GM23338 (cell line): Measurements from ENCODE around the gene SORCS3. TPM values are rescaled to one million over a fixed set of nuclear protein-coding genes. Genes with fewer than 3 reads are reported as not detected.

ENCODE experiments used
- ATAC-seq: fragments of 200-7000 bp; cut with Tn5 transposase; 3 replicates; pipeline ENCODE4 v1.9.1; 2020
- DNase-seq: peaks from one replicate; pipeline ENCODE4 v3.0.0-alpha.2; 2015; ENCODE audit warnings: low spot score
- H2AFZ ChIP-seq: fragments of 200-600 bp; sonication (generic); 2 replicates; pipeline ENCODE4 v1.8.0; 2016; ENCODE audit warnings: antibody characterized with exemption, mild to moderate bottlenecking, moderate library complexity
- H3F3A ChIP-seq: fragments of 200-600 bp; sonication (generic); replicated peaks from 2 replicates; pipeline ENCODE4 v1.8.0; 2017; ENCODE audit warnings: antibody characterized with exemption, mixed run types, low read depth
- H3K27ac ChIP-seq: fragments of 200-600 bp; sonication (generic); 2 replicates; pipeline ENCODE4 v1.6.1; 2016; ENCODE audit warnings: low read depth
- H3K27me3 ChIP-seq: fragments of 200-600 bp; sonication (generic); 2 replicates; pipeline ENCODE4 v1.8.0; 2016; ENCODE audit warnings: mild to moderate bottlenecking, mixed run types, moderate library complexity; ENCODE audit not compliant: insufficient read depth
- H3K36me3 ChIP-seq: fragments of 200-600 bp; sonication (generic); 2 replicates; pipeline ENCODE4 v1.8.0; 2016; ENCODE audit warnings: mild to moderate bottlenecking; ENCODE audit not compliant: insufficient read depth
- H3K4me1 ChIP-seq: fragments of 200-600 bp; sonication (generic); 2 replicates; pipeline ENCODE4 v1.8.0; 2016; ENCODE audit warnings: mild to moderate bottlenecking, moderate library complexity; ENCODE audit not compliant: insufficient read depth
- H3K4me2 ChIP-seq: fragments of 200-600 bp; sonication (generic); 2 replicates; pipeline ENCODE4 v1.7.1; 2017; ENCODE audit warnings: mixed run types
- H3K4me3 ChIP-seq: fragments of 200-600 bp; sonication (generic); 2 replicates; pipeline ENCODE4 v1.6.1; 2016; ENCODE audit warnings: mixed run types
- H3K79me2 ChIP-seq: fragments of 200-600 bp; sonication (generic); replicated peaks from 2 replicates; pipeline ENCODE4 v1.8.0; 2017; ENCODE audit warnings: mild to moderate bottlenecking; ENCODE audit not compliant: insufficient read depth
- H3K9me2 ChIP-seq: fragments of 200-600 bp; sonication (generic); 2 replicates; pipeline ENCODE4 v1.8.0; 2017; ENCODE audit not compliant: insufficient read depth
- H4K20me1 ChIP-seq: fragments of 200-600 bp; sonication (generic); replicated peaks from 2 replicates; pipeline ENCODE4 v1.8.0; 2017; ENCODE audit warnings: mild to moderate bottlenecking; ENCODE audit not compliant: insufficient read depth
- H3K27ac Mint-ChIP-seq: 2 replicates; pipeline ENCODE4 v1.8.0; 2020; ENCODE audit warnings: inconsistent platforms, mild to moderate bottlenecking, moderate library complexity, mixed read lengths
- H3K27me3 Mint-ChIP-seq: 3 replicates; pipeline ENCODE4 v1.8.0; 2022; ENCODE audit warnings: low read depth, mild to moderate bottlenecking, moderate library complexity, mixed read lengths, inconsistent platforms; ENCODE audit not compliant: insufficient read depth, poor library complexity
- H3K36me3 Mint-ChIP-seq: 3 replicates; pipeline ENCODE4 v1.8.0; 2021; ENCODE audit warnings: low read depth, mild to moderate bottlenecking, inconsistent platforms, moderate library complexity, mixed read lengths
- H3K4me1 Mint-ChIP-seq: 3 replicates; pipeline ENCODE4 v1.8.0; 2020; ENCODE audit warnings: mild to moderate bottlenecking, inconsistent platforms, mixed read lengths
- H3K4me3 Mint-ChIP-seq: 3 replicates; pipeline ENCODE4 v1.8.0; 2021; ENCODE audit warnings: moderate library complexity, mild to moderate bottlenecking, inconsistent platforms, mixed read lengths
- H3K9me3 Mint-ChIP-seq: 3 replicates; pipeline ENCODE4 v1.8.0; 2020; ENCODE audit warnings: moderate library complexity, mild to moderate bottlenecking, inconsistent platforms, mixed read lengths
- CREB1 ChIP-seq: fragments of 250-450 bp; sonication (Bioruptor Pico); IDR thresholded peaks from 2 replicates; pipeline ENCODE4 v1.5.0; 2020; ENCODE audit warnings: low read depth, mild to moderate bottlenecking, moderate library complexity
- ETS1 ChIP-seq: IDR thresholded peaks from 2 replicates; pipeline ENCODE4 v1.6.1; 2016; ENCODE audit warnings: antibody characterized with exemption
- EZH2phosphoT487 ChIP-seq: fragments of 200-600 bp; sonication (generic); IDR thresholded peaks from one replicate; pipeline ENCODE4 v1.8.1; 2018; ENCODE audit warnings: antibody characterized with exemption; ENCODE audit not compliant: unreplicated experiment
- JUNB ChIP-seq: IDR thresholded peaks from one replicate; pipeline ENCODE4 v1.6.1; 2016; ENCODE audit warnings: antibody characterized with exemption; ENCODE audit not compliant: unreplicated experiment
- NANOG ChIP-seq: IDR thresholded peaks from 2 replicates; pipeline ENCODE4 v1.6.1; 2016; ENCODE audit warnings: antibody characterized with exemption, borderline replicate concordance
- POLR2AphosphoS5 ChIP-seq: IDR thresholded peaks from 2 replicates; pipeline ENCODE4 v1.6.1; 2016; ENCODE audit warnings: antibody characterized with exemption, low read depth
- REST ChIP-seq: IDR thresholded peaks from one replicate; pipeline ENCODE4 v1.6.1; 2018; ENCODE audit warnings: antibody characterized with exemption; ENCODE audit not compliant: unreplicated experiment
- STAT1 ChIP-seq: IDR thresholded peaks from one replicate; pipeline ENCODE4 v1.6.1; 2016; ENCODE audit warnings: antibody characterized with exemption; ENCODE audit not compliant: unreplicated experiment
- ZNF114 ChIP-seq: fragments of 250-450 bp; sonication (Bioruptor Pico); IDR thresholded peaks from 2 replicates; pipeline ENCODE4 v1.5.0; 2020; ENCODE audit warnings: mild to moderate bottlenecking, moderate library complexity
- ZNF331 ChIP-seq: fragments of 250-450 bp; sonication (Bioruptor Pico); IDR thresholded peaks from 2 replicates; pipeline ENCODE4 v1.5.0; 2020; ENCODE audit warnings: low read depth, mild to moderate bottlenecking, moderate library complexity
- polyA plus RNA-seq: library from polyadenylated mRNA; unstranded; fragments of >200 nt; fragmentation: Nextera tagmentation; extraction: Ambion mirVana; gene quantifications from 2 replicates; pipeline ENCODE4 v1.2.1, GENCODE V29; 2016
- total RNA-seq: library from RNA; depleted of rRNA; stranded (reverse); fragments of >200 nt; shearing (Covaris generic); gene quantifications from 2 replicates; pipeline ENCODE4 v1.2.3, GENCODE V29; 2014
- TF ChIP-seq, protein P1 (sequence below), 2 experiments: fragments of 200-600 bp in 1 of 2; sonication (generic) in 1 of 2; conservative IDR thresholded peaks; 2 replicates each; pipeline versions ENCODE4 v1.5.1 to v1.6.1; 2016 to 2017; ENCODE audit warnings: antibody characterized with exemption in 2 of 2, low read depth in 2 of 2, mild to moderate bottlenecking in 2 of 2, moderate library complexity in 1 of 2

Gene SORCS3
- total and polyA plus RNA-seq, 2 experiments from 2014 or later: 0.37 to 1.4 TPM

GRCh38 chr10:105070249-105070648 is 429.2 kb downstream of the SORCS3 start:
- H3F3A ChIP-seq: no peaks in the 10 kb centered on the region
- H3K79me2 ChIP-seq: no peaks in the 10 kb centered on the region
- no peaks in the 10 kb centered on the region for H3K36me3 Mint-ChIP-seq
- no peaks in the 10 kb centered on the region for H3K27me3 ChIP-seq
- no peak overlapping the region for H3K27ac ChIP-seq
- H3K4me1 Mint-ChIP-seq: peaks cover 5% of the 10 kb centered on the region; the same call in 2 of the 3 replicates
- no peaks in the 10 kb centered on the region for H3K36me3 ChIP-seq
- H3K4me3 Mint-ChIP-seq: no peak overlapping the region
- H3K27me3 Mint-ChIP-seq: no peaks in the 10 kb centered on the region
- no peak overlapping the region for H2AFZ ChIP-seq
- no peaks in the 10 kb centered on the region for H3K4me1 ChIP-seq
- H3K9me2 ChIP-seq: no peaks in the 10 kb centered on the region
- no peak overlapping the region for H3K4me2 ChIP-seq
- H4K20me1 ChIP-seq: no peaks in the 10 kb centered on the region
- no peak overlapping the region for H3K4me3 ChIP-seq
- ATAC-seq (no peak), DNase-seq (no peak)
- no peak overlapping the region for H3K27ac Mint-ChIP-seq
- no peaks in the 10 kb centered on the region for H3K9me3 Mint-ChIP-seq
- TF ChIP-seq STAT1: no peak
- TF ChIP-seq REST: no peak
- no peak for TF ChIP-seq ZNF114 (CRISPR knock-in tag)
- no peak for TF ChIP-seq CREB1 (CRISPR knock-in tag)
- TF ChIP-seq ZNF331 (CRISPR knock-in tag): no peak
- no peak for TF ChIP-seq ETS1
- TF ChIP-seq JUNB: no peak
- TF ChIP-seq POLR2AphosphoS5: no peak
- no peak for TF ChIP-seq NANOG
- TF ChIP-seq, protein P1, sequence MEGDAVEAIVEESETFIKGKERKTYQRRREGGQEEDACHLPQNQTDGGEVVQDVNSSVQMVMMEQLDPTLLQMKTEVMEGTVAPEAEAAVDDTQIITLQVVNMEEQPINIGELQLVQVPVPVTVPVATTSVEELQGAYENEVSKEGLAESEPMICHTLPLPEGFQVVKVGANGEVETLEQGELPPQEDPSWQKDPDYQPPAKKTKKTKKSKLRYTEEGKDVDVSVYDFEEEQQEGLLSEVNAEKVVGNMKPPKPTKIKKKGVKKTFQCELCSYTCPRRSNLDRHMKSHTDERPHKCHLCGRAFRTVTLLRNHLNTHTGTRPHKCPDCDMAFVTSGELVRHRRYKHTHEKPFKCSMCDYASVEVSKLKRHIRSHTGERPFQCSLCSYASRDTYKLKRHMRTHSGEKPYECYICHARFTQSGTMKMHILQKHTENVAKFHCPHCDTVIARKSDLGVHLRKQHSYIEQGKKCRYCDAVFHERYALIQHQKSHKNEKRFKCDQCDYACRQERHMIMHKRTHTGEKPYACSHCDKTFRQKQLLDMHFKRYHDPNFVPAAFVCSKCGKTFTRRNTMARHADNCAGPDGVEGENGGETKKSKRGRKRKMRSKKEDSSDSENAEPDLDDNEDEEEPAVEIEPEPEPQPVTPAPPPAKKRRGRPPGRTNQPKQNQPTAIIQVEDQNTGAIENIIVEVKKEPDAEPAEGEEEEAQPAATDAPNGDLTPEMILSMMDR (conservative IDR thresholded peaks at IDR 0.05; ENCODE audit: low read depth in 2 of 2): no peak; a peak in 1 of 4 replicates
- no peak for TF ChIP-seq EZH2phosphoT487
